CD8-positive, alpha-beta memory T cell (primary cell): ENCODE measurements around the gene SLC25A2. TPM values are rescaled to one million over a fixed set of nuclear protein-coding genes. Genes with fewer than 3 reads are reported as not detected.
"Not testable (repeated sequence)": the region's sequence is repeated elsewhere in the genome, so short reads cannot be mapped to it uniquely, and the experiment has no call there.

Source experiments
- CTCF ChIA-PET: fragments of 350-600 bp; sonication (Branson Sonifier 250); formaldehyde crosslinking; loops from one replicate; lab custom pipeline; 2021; ENCODE audit warnings: antibody characterized with exemption; lab: Charles Lee
- POLR2A ChIA-PET: fragments of 350-600 bp; sonication (Branson Sonifier 250); formaldehyde crosslinking; loops from one replicate; lab custom pipeline; 2021; ENCODE audit warnings: antibody characterized with exemption; lab: Charles Lee
- DNase-seq, 5 donors: peaks; one replicate each; pipeline versions ENCODE4 v3.0.0 to v3.0.0-alpha.2; 2020 to 2022; ENCODE audit warnings: mixed read lengths in 1 of 5
- H3K27ac ChIP-seq: one replicate; pipeline ENCODE4 v1.7.0; 2013; ENCODE audit warnings: low read depth, mild to moderate bottlenecking, low read length, moderate library complexity
- H3K27me3 ChIP-seq: 2 replicates; pipeline ENCODE4 v1.7.0; 2013; ENCODE audit warnings: low read length, mild to moderate bottlenecking; ENCODE audit not compliant: insufficient read depth, poor library complexity, severe bottlenecking
- H3K36me3 ChIP-seq: 2 replicates; pipeline ENCODE4 v1.7.0; 2013; ENCODE audit warnings: mild to moderate bottlenecking, low read length, moderate library complexity; ENCODE audit not compliant: insufficient read depth
- H3K4me1 ChIP-seq: 2 replicates; pipeline ENCODE4 v1.7.0; 2013; ENCODE audit warnings: mild to moderate bottlenecking, low read length, moderate library complexity; ENCODE audit not compliant: insufficient read depth
- H3K4me3 ChIP-seq: 2 replicates; pipeline ENCODE4 v1.7.0; 2013; ENCODE audit warnings: mild to moderate bottlenecking, low read length
- H3K9me3 ChIP-seq: 2 replicates; pipeline ENCODE4 v1.7.0; 2013; ENCODE audit warnings: mild to moderate bottlenecking, low read length
- H3K27ac Mint-ChIP-seq, 8 donors: one replicate each; pipeline ENCODE4 v1.8.0; 2020 to 2021; ENCODE audit warnings: mixed read lengths in 8 of 8, mild to moderate bottlenecking in 6 of 8, inconsistent platforms in 3 of 8, moderate library complexity in 3 of 8
- H3K27me3 Mint-ChIP-seq, 2 donors: one replicate each; pipeline ENCODE4 v1.8.0; 2020 to 2021; ENCODE audit warnings: mixed read lengths in 2 of 2, mild to moderate bottlenecking in 1 of 2, moderate library complexity in 1 of 2
- H3K36me3 Mint-ChIP-seq, 3 donors: one replicate each; pipeline ENCODE4 v1.8.0; 2020 to 2021; ENCODE audit warnings: mixed read lengths in 3 of 3, inconsistent platforms in 1 of 3, mild to moderate bottlenecking in 1 of 3
- H3K4me1 Mint-ChIP-seq, 3 donors: one replicate each; pipeline ENCODE4 v1.8.0; 2020 to 2021; ENCODE audit warnings: mixed read lengths in 3 of 3, inconsistent platforms in 1 of 3, mild to moderate bottlenecking in 1 of 3
- H3K4me3 Mint-ChIP-seq, 7 donors: one replicate each; pipeline ENCODE4 v1.8.0; 2020 to 2021; ENCODE audit warnings: mixed read lengths in 7 of 7, mild to moderate bottlenecking in 6 of 7, moderate library complexity in 4 of 7, inconsistent platforms in 2 of 7
- H3K9me3 Mint-ChIP-seq, 5 donors: one replicate each; pipeline ENCODE4 v1.8.0; 2020 to 2022; ENCODE audit warnings: mixed read lengths in 5 of 5, mild to moderate bottlenecking in 3 of 5, moderate library complexity in 2 of 5, inconsistent platforms in 1 of 5
- polyA plus RNA-seq: library from polyadenylated mRNA; unstranded; fragments of 300-500 nt; fragmentation: Illumina TruSeq; gene quantifications from one replicate; pipeline ENCODE4 v1.2.3, GENCODE V29; 2021
- total RNA-seq, 2 experiments: library from RNA; stranded (reverse); gene quantifications; one replicate each; pipeline ENCODE4 v1.2.3, GENCODE V29; 2021

SLC25A2 gene
- total and polyA plus RNA-seq, 3 experiments from 2014 or later, result 0.31 to 0.35 TPM; not detected in 1

DNA sequence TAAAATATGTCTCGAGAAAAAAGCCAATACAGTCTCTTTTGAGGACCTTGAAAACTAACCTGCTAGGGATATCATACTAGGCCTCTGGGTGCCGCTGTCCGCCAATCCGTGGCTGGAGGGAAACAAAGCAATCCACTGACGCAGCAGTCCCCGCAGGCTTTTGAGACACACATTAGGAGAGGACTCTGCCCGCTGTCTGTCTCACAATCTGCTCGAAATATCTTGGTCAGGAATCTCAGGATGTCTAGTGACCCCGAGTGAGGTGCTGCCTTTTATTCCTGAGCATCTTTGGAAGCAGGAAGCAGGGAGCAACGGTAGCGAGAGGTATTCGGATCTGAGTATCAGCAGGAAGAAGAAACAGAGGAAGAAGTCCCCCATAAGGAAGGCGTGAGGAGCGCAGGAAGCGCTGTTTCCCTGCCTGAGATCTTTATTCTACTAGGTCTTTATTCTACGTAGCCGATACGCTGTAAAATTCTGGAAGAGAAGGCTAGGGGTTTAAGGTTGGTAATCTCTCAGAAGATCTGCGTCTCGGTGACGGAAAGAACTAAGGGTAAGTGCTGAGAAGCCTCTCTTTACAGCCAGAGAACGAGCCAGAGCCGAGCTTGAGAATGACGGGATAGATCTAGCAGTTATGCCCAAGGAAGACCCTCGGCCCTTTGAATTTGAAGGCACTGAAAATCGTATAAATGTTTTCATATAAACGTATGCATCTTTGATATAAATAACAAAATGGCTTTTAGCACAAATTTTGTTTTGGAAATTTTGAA lies 22.4 kb upstream of the SLC25A2 start:
- H3K27ac ChIP-seq, result no peak overlapping the region
- POLR2A ChIA-PET, result interaction anchor here (0.6 to 1.0 kb wide), 3 partner anchors 199 to 238 kb away, joined by 4 to 8 read pairs (median 4); no protein-coding TSS in a partner anchor
- Mint-ChIP-seq H3K27ac (peak overlapping the region; percentile 25 to 96 (median 92)), H3K4me1 (peaks cover 9 to 31% (median 12%) of the 10 kb centered on the region in 3 donors), H3K4me3 (peak overlapping the region; percentile 81 to 96 (median 94)), H3K36me3 (peaks cover 2 to 4% (median 4%) of the 10 kb centered on the region in 3 donors), H3K27me3 (peaks cover 35 to 51% of the 10 kb centered on the region in 2 donors), H3K9me3 (peaks cover 16 to 63% (median 52%) of the 10 kb centered on the region in 5 donors)
- H3K4me1 ChIP-seq, result peaks cover 8% of the 10 kb centered on the region
- peak; percentile 22 to 79 (median 59) for DNase-seq
- CTCF ChIA-PET, result interaction anchor here (0.8 to 2.1 kb wide), 4 partner anchors 195 to 237 kb away, joined by 3 to 5 read pairs (median 4); no protein-coding TSS in a partner anchor
- no peaks in the 10 kb centered on the region for H3K36me3 ChIP-seq
- H3K27me3 ChIP-seq, result peaks cover 3% of the 10 kb centered on the region
- peak overlapping the region; percentile 60 for H3K4me3 ChIP-seq
- H3K9me3 ChIP-seq, result peaks cover 13% of the 10 kb centered on the region

DNA sequence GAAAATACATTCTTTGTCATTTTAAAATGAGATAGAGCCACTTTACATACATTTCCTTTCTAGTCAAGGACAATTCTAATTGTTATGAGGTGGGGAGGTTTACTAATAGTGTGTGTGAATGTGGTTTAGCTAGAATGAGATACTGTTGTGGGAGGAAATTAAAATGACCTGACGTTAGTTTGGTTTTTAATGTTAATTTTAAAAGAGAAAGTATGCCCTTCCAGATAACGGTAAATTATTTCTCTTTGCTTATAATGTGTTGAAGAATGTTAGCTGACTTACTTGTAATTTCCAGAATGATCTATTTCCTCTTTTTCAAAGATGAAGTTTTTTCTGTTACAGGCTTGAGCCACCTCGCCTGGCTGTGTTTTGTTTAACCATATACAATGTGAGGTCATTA lies 18.4 kb upstream of the SLC25A2 start:
- H3K4me1 Mint-ChIP-seq, result peaks cover 35 to 57% (median 41%) of the 10 kb centered on the region in 3 donors
- Histone ChIP-seq H3K36me3 (peaks cover 12% of the 10 kb centered on the region), H3K4me3 (no peak overlapping the region), H3K9me3 (peaks cover 39% of the 10 kb centered on the region), H3K27ac (no peak overlapping the region), H3K4me1 (peaks cover 20% of the 10 kb centered on the region), H3K27me3 (no peaks in the 10 kb centered on the region)
- H3K4me3 Mint-ChIP-seq, result peak overlapping the region in 4 of 7 donors; percentile 16 to 91 (median 34)
- peak overlapping the region in 2 of 8 donors; percentile 27 to 99 for H3K27ac Mint-ChIP-seq
- peaks cover 11 to 16% of the 10 kb centered on the region in 2 donors for H3K27me3 Mint-ChIP-seq
- ChIA-PET CTCF (interaction anchor here (1.2 kb wide), 1 partner anchor 236 kb away, joined by 4 read pairs; no protein-coding TSS in a partner anchor), POLR2A (no interaction called here)
- H3K36me3 Mint-ChIP-seq, result peaks cover 19 to 37% (median 32%) of the 10 kb centered on the region in 3 donors
- peaks cover 38 to 72% (median 62%) of the 10 kb centered on the region in 5 donors for H3K9me3 Mint-ChIP-seq
- DNase-seq, result no peak

DNA sequence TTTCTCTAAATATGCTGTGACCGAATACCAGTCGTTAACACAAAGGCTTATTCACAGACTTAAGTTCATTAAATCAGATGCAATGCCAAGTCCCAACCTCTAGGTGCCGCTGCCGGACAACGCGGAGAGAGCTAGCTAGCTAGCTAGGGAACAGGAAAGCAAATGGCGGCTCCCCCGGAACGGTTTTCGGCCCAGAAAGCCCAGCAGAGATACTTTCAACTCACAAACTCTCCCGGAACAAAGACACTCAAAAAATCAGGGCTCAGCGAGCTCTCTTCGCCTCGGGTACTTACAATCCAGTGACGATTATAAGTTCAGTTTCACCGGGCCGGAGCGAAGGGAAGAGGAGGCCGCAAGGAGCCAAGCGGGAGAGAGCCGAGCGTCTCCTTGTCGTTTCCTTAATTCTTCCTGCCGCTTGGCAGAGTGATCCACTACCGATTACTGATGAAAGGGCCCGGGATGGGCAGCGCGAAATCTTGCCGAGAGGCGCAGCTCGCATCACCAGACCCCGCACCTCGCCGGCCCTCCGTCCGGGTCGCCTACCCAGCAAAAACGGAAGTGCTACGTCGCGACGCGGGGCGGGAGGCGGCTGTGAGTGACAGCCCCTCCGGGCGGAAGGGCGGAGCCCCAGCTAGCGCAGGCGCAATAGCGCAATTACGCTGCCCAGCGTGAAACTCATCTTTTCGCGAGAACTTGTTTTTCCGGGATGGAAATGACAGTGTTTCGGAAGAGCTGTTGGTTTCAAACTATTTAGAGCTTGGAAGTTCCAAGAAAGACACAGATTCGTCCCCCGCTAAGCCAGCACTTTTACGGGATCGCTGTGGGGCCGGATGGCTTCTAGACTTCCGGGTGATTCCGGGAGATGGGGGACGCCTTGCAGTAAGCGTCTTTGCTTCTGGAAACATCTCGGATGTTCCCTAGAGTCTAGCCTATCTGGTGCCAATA lies 16.6 kb upstream of the SLC25A2 start, which contains the start of gene TAF7:
Gene TAF7, minus strand, starts transcription at position 560 of the 945 bp plus-strand sequence. CDS start 740 bp downstream, outside the sequence.
- DNase-seq, result peak; percentile 89 to 95 (median 90)
- H3K4me1 ChIP-seq, result peaks cover 16% of the 10 kb centered on the region
- peaks cover 47% of the 10 kb centered on the region for H3K9me3 ChIP-seq
- no peaks in the 10 kb centered on the region for H3K27me3 ChIP-seq
- peaks cover 40 to 77% (median 73%) of the 10 kb centered on the region in 5 donors for H3K9me3 Mint-ChIP-seq
- peak within 1 kb of the TSS; percentile 96 for H3K4me3 ChIP-seq
- CTCF ChIA-PET, result interaction anchor here (0.9 to 5.2 kb wide), 25 partner anchors 8 to 317 kb away, joined by 3 to 35 read pairs (median 4); partner anchors contain the start of genes DIAPH1, HDAC3, PCDHGA1 and PCDHGA11
- peak within 1 kb of the TSS; percentile 91 to 99 (median 95) for H3K4me3 Mint-ChIP-seq
- POLR2A ChIA-PET, result interaction anchor here (0.6 to 1.8 kb wide), 10 partner anchors 8 to 919 kb away, joined by 3 to 18 read pairs (median 4); partner anchors contain the start of genes ANKHD1, DIAPH1, HDAC3 and IK
- peaks cover 26 to 48% (median 31%) of the 10 kb centered on the region in 3 donors for H3K4me1 Mint-ChIP-seq
- H3K27me3 Mint-ChIP-seq, result peaks cover 4% of the 10 kb centered on the region in 2 donors
- peaks cover 22 to 47% (median 42%) of the 10 kb centered on the region in 3 donors for H3K36me3 Mint-ChIP-seq
- peaks cover 12% of the 10 kb centered on the region for H3K36me3 ChIP-seq
- peak within 1 kb of the TSS; percentile 97 for H3K27ac ChIP-seq
- H3K27ac Mint-ChIP-seq, result peak within 1 kb of the TSS; percentile 95 to 99 (median 99)

DNA sequence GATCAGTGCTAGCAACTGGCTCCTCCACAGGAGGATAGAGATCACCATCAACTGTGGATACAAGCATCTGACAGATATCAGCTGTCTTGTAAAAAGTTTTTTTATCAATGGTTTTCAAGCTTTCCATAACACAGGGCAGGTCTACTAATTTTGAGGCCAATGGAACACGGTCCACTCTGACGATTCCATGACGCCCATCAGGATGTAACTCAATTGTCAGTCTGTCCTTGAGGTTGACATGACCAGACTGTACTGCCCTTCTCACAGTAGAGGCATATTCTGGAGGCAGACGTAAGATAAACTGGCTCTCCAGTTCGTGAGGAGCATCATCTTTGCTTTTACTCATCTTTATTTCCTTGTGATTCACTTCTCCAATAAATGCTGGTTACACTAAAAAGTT lies 15.8 kb upstream of the SLC25A2 start:
- H3K4me3 ChIP-seq, result peak overlapping the region; percentile 96
- peaks cover 53% of the 10 kb centered on the region for H3K9me3 ChIP-seq
- H3K27ac ChIP-seq, result no peak overlapping the region
- POLR2A ChIA-PET, result interaction anchor here (0.8 to 1.8 kb wide), 7 partner anchors 9 to 672 kb away, joined by 3 to 8 read pairs (median 5); partner anchors contain the start of genes HDAC3, IK, NDUFA2 and PCDHGA1
- peaks cover 3 to 4% of the 10 kb centered on the region in 2 donors for H3K27me3 Mint-ChIP-seq
- H3K36me3 ChIP-seq, result peaks cover 12% of the 10 kb centered on the region
- peaks cover 16% of the 10 kb centered on the region for H3K4me1 ChIP-seq
- CTCF ChIA-PET, result interaction anchor here (0.9 to 5.2 kb wide), 25 partner anchors 10 to 318 kb away, joined by 3 to 35 read pairs (median 4); partner anchors contain the start of genes DIAPH1, HDAC3, PCDHGA1 and PCDHGA11
- peaks cover 28 to 54% (median 50%) of the 10 kb centered on the region in 3 donors for H3K36me3 Mint-ChIP-seq
- peaks cover 26 to 56% (median 31%) of the 10 kb centered on the region in 3 donors for H3K4me1 Mint-ChIP-seq
- H3K27me3 ChIP-seq, result no peaks in the 10 kb centered on the region
- peak overlapping the region in 6 of 8 donors; percentile 58 to 99 (median 99) for H3K27ac Mint-ChIP-seq
- H3K4me3 Mint-ChIP-seq, result peak overlapping the region; percentile 91 to 99 (median 95)
- DNase-seq, result no peak
- peaks cover 47 to 85% (median 77%) of the 10 kb centered on the region in 5 donors for H3K9me3 Mint-ChIP-seq

DNA sequence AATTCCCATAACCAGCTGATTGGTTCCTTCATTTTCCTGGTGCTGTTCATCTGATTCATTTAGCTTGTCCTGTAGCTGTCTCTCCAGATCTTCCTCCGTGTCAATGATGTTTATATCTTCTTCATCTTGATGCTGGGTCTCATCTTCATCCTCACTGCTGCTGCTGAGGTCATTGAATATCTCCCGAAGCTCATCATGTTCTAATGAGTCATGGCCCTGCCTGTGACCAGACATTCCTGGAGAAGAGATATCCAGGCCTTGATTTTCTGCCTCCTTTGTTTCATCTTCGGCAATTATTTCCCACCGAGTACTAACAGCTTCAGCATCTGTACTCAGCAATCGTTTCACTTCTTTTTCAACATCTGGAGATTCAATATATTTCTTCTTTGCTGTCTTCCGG lies 15.4 kb upstream of the SLC25A2 start:
- Mint-ChIP-seq H3K36me3 (peaks cover 29 to 56% (median 55%) of the 10 kb centered on the region in 3 donors), H3K4me1 (peaks cover 26 to 56% (median 31%) of the 10 kb centered on the region in 3 donors), H3K4me3 (peak overlapping the region in 5 of 7 donors; percentile 23 to 97 (median 95)), H3K27ac (peak overlapping the region in 2 of 8 donors; percentile 59 to 88), H3K27me3 (peaks cover 0 to 4% of the 10 kb centered on the region in 2 donors), H3K9me3 (peaks cover 52 to 90% (median 81%) of the 10 kb centered on the region in 5 donors)
- no peak overlapping the region for H3K27ac ChIP-seq
- H3K27me3 ChIP-seq, result no peaks in the 10 kb centered on the region
- H3K9me3 ChIP-seq, result peaks cover 53% of the 10 kb centered on the region
- no peak for DNase-seq
- H3K4me1 ChIP-seq, result peaks cover 16% of the 10 kb centered on the region
- POLR2A ChIA-PET, result no interaction called here
- H3K36me3 ChIP-seq, result peaks cover 12% of the 10 kb centered on the region
- CTCF ChIA-PET, result interaction anchor here (1.4 to 5.2 kb wide), 11 partner anchors 11 to 318 kb away, joined by 4 to 35 read pairs (median 12); partner anchors contain the start of genes HDAC3, PCDHGA1, PCDHGB2 and RELL2
- H3K4me3 ChIP-seq, result peak overlapping the region; percentile 96

DNA sequence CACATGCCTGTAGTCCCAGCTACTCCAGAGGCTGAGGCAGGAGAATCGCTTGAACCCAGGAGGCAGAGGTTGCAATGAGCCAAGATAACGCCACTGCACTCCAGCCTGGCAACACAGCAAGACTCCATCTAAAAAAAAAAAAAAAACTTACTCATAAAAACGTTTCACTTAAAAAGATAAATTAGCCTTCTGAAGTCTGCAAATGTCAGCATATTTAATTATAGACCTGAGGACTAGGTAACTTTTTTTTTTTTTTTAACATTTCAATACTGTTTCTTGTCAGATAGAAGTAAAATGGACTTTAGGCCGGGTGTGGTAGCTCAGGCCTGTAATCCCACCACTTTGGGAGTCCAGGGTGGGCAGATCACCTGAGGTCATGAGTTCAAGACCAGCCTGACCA lies 13.1 kb upstream of the SLC25A2 start:
- H3K4me1 ChIP-seq, result peaks cover 16% of the 10 kb centered on the region
- not testable (repeated sequence) for DNase-seq, H3K27me3 ChIP-seq, H3K4me3 ChIP-seq, H3K27ac Mint-ChIP-seq, H3K27ac ChIP-seq, H3K27me3 Mint-ChIP-seq
- ChIA-PET POLR2A (interaction anchor here (0.7 kb wide), 1 partner anchor 14 kb away, joined by 8 read pairs; no protein-coding TSS in a partner anchor), CTCF (interaction anchor here (0.8 to 5.2 kb wide), 2 partner anchors 196 to 247 kb away, joined by 3 to 35 read pairs; no protein-coding TSS in a partner anchor)
- peaks cover 12% of the 10 kb centered on the region for H3K36me3 ChIP-seq
- H3K36me3 Mint-ChIP-seq, result peaks cover 34 to 73% (median 69%) of the 10 kb centered on the region in 3 donors
- H3K9me3 Mint-ChIP-seq, result peaks cover 60 to 99% (median 96%) of the 10 kb centered on the region in 5 donors
- peaks cover 58% of the 10 kb centered on the region for H3K9me3 ChIP-seq
- peaks cover 26 to 49% (median 31%) of the 10 kb centered on the region in 3 donors for H3K4me1 Mint-ChIP-seq
- H3K4me3 Mint-ChIP-seq, result peak overlapping the region in 1 of 7 donors; percentile 36
